Lung microvascular endothelial cell (primary cell): ENCODE measurements around the gene FAXDC2. TPM values are rescaled to one million over a fixed set of nuclear protein-coding genes. Genes with fewer than 3 reads are reported as not detected.

Source experiments
- total RNA-seq: library from RNA; depleted of rRNA; stranded (reverse); fragments of >200 nt; gene quantifications from 2 replicates; pipeline ENCODE4 v1.2.1, GENCODE V29; 2014

The FAXDC2 gene
- total RNA-seq, 1 donor from 2014 or later: 15.3 TPM

Other genes starting within 250 kb of the FAXDC2 start
- gene LARP1, start 95.2 kb downstream of the FAXDC2 start, total RNA-seq: 26.8 and 33.7 TPM in 2 replicates
- 73.7 and 104 TPM in 2 replicates for gene CNOT8, start 8.0 kb upstream of the FAXDC2 start, total RNA-seq
- gene GEMIN5, start 87.6 kb upstream of the FAXDC2 start, total RNA-seq: 9.2 and 14.5 TPM in 2 replicates
- 10.2 and 21.2 TPM in 2 replicates for gene MRPL22, start 90.5 kb upstream of the FAXDC2 start, total RNA-seq
- gene KIF4B, start 163.2 kb upstream of the FAXDC2 start, total RNA-seq: 0.40 and 0.44 TPM in 2 replicates